Stomach (tissue), 4 donors: ENCODE measurements around the gene MEAK7.

ENCODE experiments used
- CTCF ChIP-seq, 7 experiments: fragments of 450-650 bp in 4 of 7; fragments of 200-600 bp in 3 of 7; sonication (generic) in 3 of 7; IDR thresholded peaks; one replicate each; pipeline ENCODE4 v1.5.1; 2016 to 2019; ENCODE audit warnings: antibody characterized with exemption in 7 of 7, control low read depth in 2 of 7, mild to moderate bottlenecking in 1 of 7
- EP300 ChIP-seq: sonication (generic); formaldehyde crosslinking; IDR thresholded peaks from one replicate; pipeline ENCODE4 v1.6.1; 2017; ENCODE audit warnings: antibody characterized with exemption
- POLR2A ChIP-seq, 4 donors: fragments of 450-650 bp; IDR thresholded peaks; one replicate each; pipeline ENCODE4 v1.6.1; 2016; ENCODE audit warnings: antibody characterized with exemption in 4 of 4, control low read depth in 2 of 4, mild to moderate bottlenecking in 1 of 4, moderate library complexity in 1 of 4
- POLR2AphosphoS5 ChIP-seq, 3 donors: sonication (generic); formaldehyde crosslinking; IDR thresholded peaks; one replicate each; pipeline ENCODE4 v1.6.1; 2016; ENCODE audit warnings: antibody characterized with exemption in 3 of 3

- no peak for TF ChIP-seq CTCF (IDR thresholded peaks at IDR 0.05)
- no peak for TF ChIP-seq EP300
- no peak for TF ChIP-seq POLR2A (IDR thresholded peaks at IDR 0.05)
- TF ChIP-seq POLR2AphosphoS5 (IDR thresholded peaks at IDR 0.05) = no peak
Observed at GRCh38 chr16:84546669-84547545, 42.4 kb upstream of the MEAK7 start.
